Endothelial cell of umbilical vein (primary cell): ENCODE results near the gene TNIP1. TPM values are rescaled to one million over a fixed set of nuclear protein-coding genes. Genes with fewer than 3 reads are reported as not detected.

Experiments
- BruUV-seq: library from RNA; stranded (reverse); fragments of 400-500 nt; replicated peaks from 2 replicates; lab custom pipeline; 2021; lab: Mats Ljungman, UMichigan
- CTCF ChIA-PET: fragments of 300-600, 350-600 bp; sonication (Branson Sonifier 250); formaldehyde crosslinking; loops from one replicate; lab custom pipeline; 2021; ENCODE audit warnings: antibody characterized with exemption, inconsistent platforms; lab: Charles Lee
- POLR2A ChIA-PET: fragments of 300-600, 350-600 bp; sonication (Branson Sonifier 250); formaldehyde crosslinking; loops from one replicate; lab custom pipeline; 2021; ENCODE audit warnings: antibody characterized with exemption, inconsistent platforms; lab: Charles Lee
- DNase-seq: peaks from one replicate; pipeline ENCODE4 v3.0.0-alpha.2; 2011; ENCODE audit warnings: low read depth, low spot score
- FAIRE-seq: peaks from 2 replicates; lab custom pipeline; 2011; peaks lifted over from hg19 to GRCh38; lab: Jason Lieb, UNC
- H2AFZ ChIP-seq: 2 replicates; pipeline ENCODE4 v1.6.0; 2012; ENCODE audit warnings: low read depth, low read length, control low read depth, inconsistent platforms
- H3K27ac ChIP-seq: 2 replicates; pipeline ENCODE4 v1.5.1; 2011; ENCODE audit warnings: low read depth, mild to moderate bottlenecking, control low read depth, low read length, moderate library complexity; ENCODE audit not compliant: insufficient read depth
- H3K27me3 ChIP-seq, 2 experiments: 2 replicates each; pipeline versions ENCODE4 v1.6.0 to v1.6.1; 2011; ENCODE audit warnings: low read length in 2 of 2, mixed read lengths in 1 of 2; ENCODE audit not compliant: control insufficient read depth in 2 of 2, insufficient read depth in 2 of 2
- H3K36me3 ChIP-seq, 2 experiments: 2 replicates in 1 of 2; 3 replicates in 1 of 2; pipeline ENCODE4 v1.5.1; 2011; ENCODE audit warnings: low read length in 2 of 2, mild to moderate bottlenecking in 1 of 2, moderate library complexity in 1 of 2; ENCODE audit not compliant: control insufficient read depth in 2 of 2, insufficient read depth in 2 of 2; ENCODE audit errors: extremely low read depth in 1 of 2
- H3K4me1 ChIP-seq: 3 replicates; pipeline ENCODE4 v1.5.1; 2011; ENCODE audit warnings: mild to moderate bottlenecking, low read length; ENCODE audit not compliant: control insufficient read depth, insufficient read depth; ENCODE audit errors: extremely low read depth
- H3K4me2 ChIP-seq: 2 replicates; pipeline ENCODE4 v1.6.1; 2011; ENCODE audit warnings: low read length, control low read depth, mixed read lengths; ENCODE audit not compliant: insufficient read depth
- H3K4me3 ChIP-seq, 3 experiments: fragments of 200-600 bp in 1 of 3; sonication (generic), shearing (Covaris generic) in 1 of 3; replicated peaks in 1 of 3; 2 replicates each; pipeline ENCODE4 v1.5.1; 2011 to 2016; ENCODE audit warnings: control low read depth in 3 of 3, low read length in 3 of 3, mild to moderate bottlenecking in 2 of 3, inconsistent platforms in 1 of 3, low read depth in 1 of 3, moderate library complexity in 1 of 3; ENCODE audit not compliant: insufficient read depth in 1 of 3
- H3K79me2 ChIP-seq: 2 replicates; pipeline ENCODE4 v1.6.0; 2012; ENCODE audit warnings: low read length, inconsistent platforms; ENCODE audit not compliant: control insufficient read depth, insufficient read depth
- H3K9ac ChIP-seq: replicated peaks from 2 replicates; pipeline ENCODE3; 2011; ENCODE audit warnings: low read length, control low read depth; ENCODE audit not compliant: insufficient read depth; ENCODE audit errors: extremely low read depth
- H3K9me1 ChIP-seq: replicated peaks from 3 replicates; pipeline ENCODE4 v1.6.0; 2011; ENCODE audit warnings: mild to moderate bottlenecking, low read length; ENCODE audit not compliant: control insufficient read depth, insufficient read depth; ENCODE audit errors: extremely low read depth
- H3K9me3 ChIP-seq: replicated peaks from 2 replicates; pipeline ENCODE4 v1.5.1; 2012; ENCODE audit warnings: low read length, inconsistent platforms; ENCODE audit not compliant: control insufficient read depth, insufficient read depth
- H4K20me1 ChIP-seq: replicated peaks from 2 replicates; pipeline ENCODE3; 2011; ENCODE audit warnings: mild to moderate bottlenecking, low read length; ENCODE audit not compliant: control insufficient read depth, insufficient read depth; ENCODE audit errors: extremely low read depth
- CTCF ChIP-seq, 2 donors: IDR thresholded peaks; 1 replicate in 1 of 2; 2 replicates in 1 of 2; pipeline ENCODE4 v1.5.1; 2011; ENCODE audit warnings: low read length in 2 of 2, mild to moderate bottlenecking in 2 of 2, moderate library complexity in 2 of 2, control low read depth in 1 of 2, inconsistent platforms in 1 of 2, low read depth in 1 of 2; ENCODE audit not compliant: insufficient read depth in 1 of 2; ENCODE audit errors: extremely low read depth in 1 of 2
- EZH2 ChIP-seq: IDR thresholded peaks from 2 replicates; pipeline ENCODE4 v1.6.1; 2012; ENCODE audit warnings: borderline replicate concordance, low read depth, mild to moderate bottlenecking, moderate library complexity, low read length, inconsistent platforms; ENCODE audit not compliant: severe bottlenecking
- FOS ChIP-seq: IDR thresholded peaks from 2 replicates; pipeline ENCODE4 v1.6.1; 2011; ENCODE audit warnings: mild to moderate bottlenecking, low read length, moderate library complexity, borderline replicate concordance; ENCODE audit not compliant: insufficient read depth
- GATA2 ChIP-seq: IDR thresholded peaks from 2 replicates; pipeline ENCODE4 v1.7.0; 2011; ENCODE audit warnings: low read depth, mild to moderate bottlenecking, moderate library complexity, mixed read lengths, low read length; ENCODE audit not compliant: insufficient read length, insufficient read depth
- JUN ChIP-seq: IDR thresholded peaks from 2 replicates; pipeline ENCODE4 v1.6.1; 2011; ENCODE audit warnings: borderline replicate concordance, low read depth; ENCODE audit not compliant: insufficient read length, insufficient read depth
- MAX ChIP-seq: IDR thresholded peaks from 2 replicates; pipeline ENCODE4 v1.6.1; 2011; ENCODE audit not compliant: insufficient read depth, insufficient read length
- MYC ChIP-seq: IDR thresholded peaks from one replicate; pipeline ENCODE4 v1.6.1; 2011; ENCODE audit warnings: mild to moderate bottlenecking, low read depth, low read length
- POLR2A ChIP-seq: IDR thresholded peaks from 2 replicates; pipeline ENCODE4 v1.6.1; 2012; ENCODE audit warnings: low read depth, mild to moderate bottlenecking, control low read depth, low read length
- POLR2AphosphoS5 ChIP-seq: IDR thresholded peaks from 2 replicates; pipeline ENCODE4 v1.6.1; 2012; ENCODE audit warnings: low read depth, mild to moderate bottlenecking, control low read depth, low read length, moderate library complexity; ENCODE audit not compliant: insufficient read depth
- dilution Hi-C: fragments of 300-500 bp; cut with MboI; formaldehyde crosslinking; loops from one replicate; pipeline ENCODE4 v1.15.0; 2019; ENCODE audit warnings: low sequenced_read_pairs; ENCODE audit not compliant: extremely low pct_ligation_motif_present
- intact Hi-C: fragments of 100-400 bp; cut with micrococcal nuclease; formaldehyde crosslinking; loops from one replicate; pipeline ENCODE4 v1.10.0; 2022
- polyA plus RNA-seq, 4 experiments: library from polyadenylated mRNA; depleted of rRNA in 3 of 4; stranded (reverse) in 3 of 4; unstranded in 1 of 4; fragments of >200 nt; gene quantifications; 2 replicates each; pipeline versions ENCODE4 v1.2.1 to v1.2.3, GENCODE V29; 2011 to 2012; ENCODE audit warnings: missing spikeins in 1 of 4
- total RNA-seq: library from RNA; stranded (reverse); gene quantifications from 2 replicates; pipeline ENCODE4 v1.2.3, GENCODE V29; 2021

Gene TNIP1
- total and polyA plus RNA-seq, 2 donors (not counting 3 experiments of a cell fraction or from before 2014, with no cell fraction given), result 43.0 to 96.8 TPM

DNA sequence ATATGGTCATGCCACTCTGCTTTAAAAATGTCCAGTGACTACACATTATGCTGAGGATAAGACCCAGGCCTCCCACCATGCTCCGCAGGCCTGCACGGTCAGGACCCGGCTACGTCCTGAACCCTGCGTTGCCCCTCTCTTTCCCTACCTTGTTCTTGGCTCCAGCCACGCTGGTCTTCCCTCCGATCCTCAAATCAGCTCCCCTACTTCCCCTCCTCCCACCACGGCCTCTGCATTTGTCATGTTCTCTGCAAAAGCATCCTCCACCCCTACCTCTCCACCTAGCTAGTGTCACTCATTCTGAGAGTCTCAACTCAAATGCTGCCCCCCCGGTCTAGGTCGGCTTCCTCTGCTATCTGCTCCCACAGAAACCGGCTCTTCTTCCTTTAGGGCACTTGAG, 49.3 kb downstream of the TNIP1 start:
- no peak for TF ChIP-seq MYC
- no peak for TF ChIP-seq JUN
- no peak for TF ChIP-seq GATA2
- no peak for TF ChIP-seq POLR2A
- no peak for TF ChIP-seq MAX
- no peak for TF ChIP-seq FOS
- TF ChIP-seq CTCF (IDR thresholded peaks at IDR 0.05; ENCODE audit: extremely low read depth in 1 of 2, insufficient read depth in 1 of 2, low read depth in 1 of 2, low read length in 2 of 2), result no peak
- no peak for TF ChIP-seq EZH2
- TF ChIP-seq POLR2AphosphoS5, result no peak
- no peak overlapping the region for H3K27ac ChIP-seq
- no peaks in the 10 kb centered on the region for H4K20me1 ChIP-seq
- H3K79me2 ChIP-seq, result no peaks in the 10 kb centered on the region
- intact Hi-C loops, result no loop called here
- H3K27me3 ChIP-seq, result no peaks in the 10 kb centered on the region
- DNase-seq (no peak), FAIRE-seq (no peak)
- BruUV-seq, result no TSS peak
- no peaks in the 10 kb centered on the region for H3K4me1 ChIP-seq
- H3K9me3 ChIP-seq, result no peaks in the 10 kb centered on the region
- H3K4me3 ChIP-seq, result no peak overlapping the region
- no peaks in the 10 kb centered on the region for H3K9me1 ChIP-seq
- dilution Hi-C loops, result loop anchor here (10.0 kb wide), 1 partner anchor 53 kb away; the partner anchor contains the start of gene TNIP1
- no peak overlapping the region for H3K4me2 ChIP-seq
- peaks cover 6 to 50% of the 10 kb centered on the region in 2 experiments for H3K36me3 ChIP-seq
- CTCF ChIA-PET, result interaction anchor here (1.1 kb wide), 1 partner anchor 20 kb away, joined by 3 read pairs; no protein-coding TSS in a partner anchor
- H2AFZ ChIP-seq, result no peak overlapping the region
- no peak overlapping the region for H3K9ac ChIP-seq
- POLR2A ChIA-PET, result no interaction called here
